Nephron (organoid): ENCODE results near the gene LY6G6C.
A peak's percentile ranks its signal among the peaks of the same experiment; 100 is the strongest.

ENCODE experiments used
- H3K27ac Mint-ChIP-seq, 3 experiments: 2 replicates each; pipeline ENCODE4 v1.8.0; 2020; ENCODE audit warnings: mixed read lengths in 3 of 3, mild to moderate bottlenecking in 2 of 3, moderate library complexity in 1 of 3
- H3K27me3 Mint-ChIP-seq: 2 replicates; pipeline ENCODE4 v1.8.0; 2021; ENCODE audit warnings: low read depth, mild to moderate bottlenecking, moderate library complexity, mixed read lengths
- H3K36me3 Mint-ChIP-seq: 2 replicates; pipeline ENCODE4 v1.8.0; 2020; ENCODE audit warnings: low read depth, mixed read lengths
- H3K4me1 Mint-ChIP-seq: 2 replicates; pipeline ENCODE4 v1.8.0; 2020; ENCODE audit warnings: mixed read lengths
- H3K4me3 Mint-ChIP-seq, 3 experiments: 2 replicates each; pipeline ENCODE4 v1.8.0; 2020; ENCODE audit warnings: mild to moderate bottlenecking in 3 of 3, mixed read lengths in 3 of 3, moderate library complexity in 2 of 3
- H3K9me3 Mint-ChIP-seq: 2 replicates; pipeline ENCODE4 v1.8.0; 2020; ENCODE audit warnings: mixed read lengths
- CTCF ChIP-seq, 3 experiments: fragments of 200-600 bp; sonication (generic); IDR thresholded peaks; one replicate each; pipeline ENCODE4 v1.5.0; 2021; ENCODE audit warnings: antibody characterized with exemption in 3 of 3; ENCODE audit not compliant: unreplicated experiment in 3 of 3

LY6G6C gene

GRCh38 chr6:31721351-31722020 is at the start of gene LY6G6C:
LY6G6C (minus strand) TSS chr6:31721746; CDS start chr6:31721679, 67 bp downstream.
- H3K27ac Mint-ChIP-seq, result no peak within 1 kb of the TSS
- no peak for TF ChIP-seq CTCF (IDR thresholded peaks at IDR 0.05; ENCODE audit: unreplicated experiment in 3 of 3)
- H3K27me3 Mint-ChIP-seq, result peaks cover 4% of the 10 kb centered on the region
- H3K36me3 Mint-ChIP-seq, result peaks cover 21% of the 10 kb centered on the region
- peak within 1 kb of the TSS in 1 of 3 experiments; percentile 38 for H3K4me3 Mint-ChIP-seq
- H3K9me3 Mint-ChIP-seq, result no peaks in the 10 kb centered on the region
- no peaks in the 10 kb centered on the region for H3K4me1 Mint-ChIP-seq

- Mint-ChIP-seq H3K36me3 (no peaks in the 10 kb centered on the region), H3K27me3 (no peaks in the 10 kb centered on the region), H3K27ac (no peak overlapping the region), H3K4me3 (no peak overlapping the region), H3K9me3 (no peaks in the 10 kb centered on the region), H3K4me1 (no peaks in the 10 kb centered on the region)
- no peak for TF ChIP-seq CTCF (IDR thresholded peaks at IDR 0.05; ENCODE audit: unreplicated experiment in 3 of 3)
Observed at GRCh38 chr6:31770860-31771259, 49.3 kb upstream of the LY6G6C start.

- peak; percentile 28 to 43 (median 34) for TF ChIP-seq CTCF (IDR thresholded peaks at IDR 0.05; ENCODE audit: unreplicated experiment in 3 of 3)
- H3K36me3 Mint-ChIP-seq, result no peaks in the 10 kb centered on the region
- no peaks in the 10 kb centered on the region for H3K27me3 Mint-ChIP-seq
- no peak overlapping the region for H3K27ac Mint-ChIP-seq
- no peak overlapping the region for H3K4me3 Mint-ChIP-seq
- no peaks in the 10 kb centered on the region for H3K9me3 Mint-ChIP-seq
- H3K4me1 Mint-ChIP-seq, result no peaks in the 10 kb centered on the region
Observed at GRCh38 chr6:31769684-31770371, 48.3 kb upstream of the LY6G6C start.

GRCh38 chr6:31768363-31769257 is 47.1 kb upstream of the LY6G6C start:
- Mint-ChIP-seq H3K27ac (no peak overlapping the region), H3K36me3 (no peaks in the 10 kb centered on the region), H3K4me3 (no peak overlapping the region), H3K27me3 (no peaks in the 10 kb centered on the region), H3K9me3 (no peaks in the 10 kb centered on the region), H3K4me1 (peaks cover 10% of the 10 kb centered on the region)
- no peak for TF ChIP-seq CTCF (IDR thresholded peaks at IDR 0.05; ENCODE audit: unreplicated experiment in 3 of 3)

GRCh38 chr6:31767096-31767645 is 45.6 kb upstream of the LY6G6C start:
- no peak for TF ChIP-seq CTCF (IDR thresholded peaks at IDR 0.05; ENCODE audit: unreplicated experiment in 3 of 3)
- no peaks in the 10 kb centered on the region for H3K9me3 Mint-ChIP-seq
- H3K27ac Mint-ChIP-seq, result no peak overlapping the region
- no peaks in the 10 kb centered on the region for H3K27me3 Mint-ChIP-seq
- H3K4me1 Mint-ChIP-seq, result peaks cover 15% of the 10 kb centered on the region
- H3K36me3 Mint-ChIP-seq, result peaks cover 1% of the 10 kb centered on the region
- H3K4me3 Mint-ChIP-seq, result no peak overlapping the region
